Right lobe of liver (tissue), 6 donors: ENCODE data around the gene LIMS4. TPM values are rescaled to one million over a fixed set of nuclear protein-coding genes. Genes with fewer than 3 reads are reported as not detected.
A peak's percentile ranks its signal among the peaks of the same experiment; 100 is the strongest.
"Not testable (repeated sequence)": the region's sequence is repeated elsewhere in the genome, so short reads cannot be mapped to it uniquely, and the experiment has no call there.

Source experiments
- ATAC-seq, 4 donors: fragments of 200-7000 bp; cut with Tn5 transposase; one replicate each; pipeline ENCODE4 v1.9.1; 2020; ENCODE audit warnings: mild to moderate bottlenecking in 4 of 4, moderate library complexity in 4 of 4
- DNase-seq, 3 donors: peaks; one replicate each; pipeline ENCODE4 v3.0.0-alpha.2; 2020
- H3K27ac ChIP-seq, 3 donors: fragments of 200-600 bp; one replicate each; pipeline ENCODE4 v1.8.0; 2022
- H3K27me3 ChIP-seq, 2 donors: fragments of 200-600 bp; one replicate each; pipeline ENCODE4 v1.8.0; 2022
- H3K36me3 ChIP-seq, 4 donors: fragments of 200-600 bp; sonication (generic) in 1 of 4; one replicate each; pipeline versions ENCODE4 v1.5.1 to v1.8.0; 2017 to 2022; ENCODE audit warnings: control low read depth in 1 of 4
- H3K4me1 ChIP-seq, 4 donors: fragments of 200-600 bp; sonication (generic) in 1 of 4; one replicate each; pipeline versions ENCODE4 v1.5.1 to v1.8.0; 2017 to 2022; ENCODE audit warnings: control low read depth in 1 of 4
- H3K4me3 ChIP-seq, 3 donors: fragments of 200-600 bp; one replicate each; pipeline ENCODE4 v1.8.0; 2022
- H3K9me3 ChIP-seq, 4 donors: fragments of 200-600 bp; sonication (generic) in 1 of 4; one replicate each; pipeline versions ENCODE4 v1.5.1 to v1.8.0; 2017 to 2022; ENCODE audit warnings: control low read depth in 1 of 4
- WGBS: methylation state at CpG from one replicate; pipeline ENCODE4 v1.1.6; 2018; ENCODE audit warnings: low coverage, low lambda C conversion rate; ENCODE audit not compliant: insufficient coverage; ENCODE audit errors: missing lambda C conversion rate; 5-methylcytosine and 5-hydroxymethylcytosine counted together
- intact Hi-C, 2 donors: fragments of 100-400 bp; cut with DNase I; formaldehyde crosslinking; loops; one replicate each; pipeline versions ENCODE4 v1.11.2 to v1.14.1; 2022
- total RNA-seq, 6 experiments: library from RNA; depleted of rRNA in 2 of 6; stranded (reverse); fragments of >200 nt in 2 of 6; fragmentation: NEBNext Ultra II Directional in 3 of 6; extraction: Animal tissue kit (Norgen Biotek cat#: 25700) in 3 of 6; gene quantifications; one replicate each; pipeline versions ENCODE4 v1.1.0 to v1.2.4, GENCODE V29; 2016 to 2023
- donor health status: DM: no; HTN: yes; CAD: no.
- donor health status: DM: no; HTN: no; CAD: no.
- donor health status: DM: no; HTN: no; CAD: no.
- donor health status: DM: no; HTN: yes; CAD: no.
- donor health status: DM: no; HTN: yes; CAD: no.

Gene LIMS4
- total RNA-seq, 6 experiments from 2014 or later, result 0.30 TPM; not detected in 5

GRCh38 chr2:110474898-110475297 is 2.3 kb upstream of the LIMS4 start:
- H3K27ac ChIP-seq, H3K4me1 ChIP-seq, H3K27me3 ChIP-seq, H3K36me3 ChIP-seq, intact Hi-C loops, DNase-seq, H3K4me3 ChIP-seq, H3K9me3 ChIP-seq: not testable (repeated sequence)
- ATAC-seq, result peak in 2 of 4 donors; percentile 29 to 43
- no CpG with 5 or more reads among the region's 4 CpGs for WGBS

- H3K27me3 ChIP-seq, H3K4me3 ChIP-seq, ATAC-seq, H3K36me3 ChIP-seq, DNase-seq, H3K9me3 ChIP-seq, intact Hi-C loops, H3K4me1 ChIP-seq, H3K27ac ChIP-seq: not testable (repeated sequence)
- WGBS, result no CpG with 5 or more reads among the region's 3 CpGs
Observed at GRCh38 chr2:110473059-110473358, 393 bp upstream of the LIMS4 start.

GRCh38 chr2:110468921-110469320 is 3.7 kb downstream of the LIMS4 start:
- H3K36me3 ChIP-seq, DNase-seq, ATAC-seq, H3K9me3 ChIP-seq, H3K4me3 ChIP-seq, H3K27me3 ChIP-seq, H3K4me1 ChIP-seq, H3K27ac ChIP-seq, intact Hi-C loops: not testable (repeated sequence)
- WGBS, result no CpG with 5 or more reads among the region's 7 CpGs

- DNase-seq, H3K4me3 ChIP-seq, H3K36me3 ChIP-seq, H3K27me3 ChIP-seq, intact Hi-C loops, H3K4me1 ChIP-seq, H3K27ac ChIP-seq, H3K9me3 ChIP-seq: not testable (repeated sequence)
- peak in 3 of 4 donors; percentile 52 to 86 (median 59) for ATAC-seq
- WGBS, result no CpG with 5 or more reads among the region's 8 CpGs
Observed at GRCh38 chr2:110465312-110465711, 7.3 kb downstream of the LIMS4 start.

- DNase-seq, H3K27me3 ChIP-seq, H3K9me3 ChIP-seq, H3K36me3 ChIP-seq, H3K4me1 ChIP-seq, intact Hi-C loops, H3K27ac ChIP-seq, H3K4me3 ChIP-seq, ATAC-seq: not testable (repeated sequence)
- no CpG with 5 or more reads among the region's 2 CpGs for WGBS
Observed at GRCh38 chr2:110462458-110462857, 10.2 kb downstream of the LIMS4 start.

- DNase-seq, H3K27ac ChIP-seq, H3K27me3 ChIP-seq, intact Hi-C loops, H3K36me3 ChIP-seq, H3K4me3 ChIP-seq, H3K4me1 ChIP-seq, H3K9me3 ChIP-seq: not testable (repeated sequence)
- peak in 2 of 4 donors; percentile 27 to 31 for ATAC-seq
Observed at GRCh38 chr2:110460318-110460717, 12.3 kb downstream of the LIMS4 start.

GRCh38 chr2:110457214-110457590 is 15.4 kb downstream of the LIMS4 start:
- H3K4me3 ChIP-seq, H3K27me3 ChIP-seq, DNase-seq, H3K4me1 ChIP-seq, intact Hi-C loops, H3K36me3 ChIP-seq, H3K27ac ChIP-seq, ATAC-seq, H3K9me3 ChIP-seq: not testable (repeated sequence)
- no CpG with 5 or more reads among the region's 2 CpGs for WGBS

GRCh38 chr2:110456291-110457213 is 16.1 kb downstream of the LIMS4 start:
- H3K27me3 ChIP-seq, H3K27ac ChIP-seq, H3K9me3 ChIP-seq, H3K36me3 ChIP-seq, DNase-seq, intact Hi-C loops, H3K4me3 ChIP-seq, H3K4me1 ChIP-seq: not testable (repeated sequence)
- peak; percentile 50 to 82 (median 68) for ATAC-seq
- WGBS, result 36% methylated on average over 1 of the region's 16 CpGs

GRCh38 chr2:110455080-110455670 is 17.4 kb downstream of the LIMS4 start:
- no CpG with 5 or more reads among the region's 6 CpGs for WGBS

GRCh38 chr2:110450951-110451350 is 21.7 kb downstream of the LIMS4 start:
- intact Hi-C loops, H3K27me3 ChIP-seq, H3K9me3 ChIP-seq, H3K4me1 ChIP-seq, H3K36me3 ChIP-seq, H3K27ac ChIP-seq, DNase-seq, H3K4me3 ChIP-seq: not testable (repeated sequence)
- ATAC-seq, result peak in 2 of 4 donors; percentile 35 to 80
- no CpG with 5 or more reads among the region's 2 CpGs for whole genome bisulfite sequencing

More at GRCh38 chr2:110455080-110455670, 17.4 kb downstream of the LIMS4 start:
- H3K36me3 ChIP-seq, H3K27ac ChIP-seq, H3K4me3 ChIP-seq, H3K27me3 ChIP-seq, DNase-seq, intact Hi-C loops, H3K9me3 ChIP-seq, H3K4me1 ChIP-seq: not testable (repeated sequence)
- peak; percentile 43 to 76 (median 60) for ATAC-seq

- DNase-seq, intact Hi-C loops, H3K27me3 ChIP-seq: not testable (repeated sequence)
Observed at GRCh38 chr2:110449127-110449947, 23.3 kb downstream of the LIMS4 start.

More at GRCh38 chr2:110449127-110449947, 23.3 kb downstream of the LIMS4 start:
- H3K36me3 ChIP-seq, H3K4me3 ChIP-seq, H3K9me3 ChIP-seq, H3K27ac ChIP-seq, H3K4me1 ChIP-seq: not testable (repeated sequence)
- WGBS, result no CpG with 5 or more reads among the region's 7 CpGs
- ATAC-seq, result peak; percentile 57 to 85 (median 75)
